ENCODE results near the gene ZNF668. TPM values are rescaled to one million over a fixed set of nuclear protein-coding genes. Genes with fewer than 3 reads are reported as not detected.

ZNF668 gene
- total RNA-seq, 1 experiment from 2014 or later = 21.5 TPM

- Histone ChIP-seq H3K27me3 (ENCODE audit: control insufficient read depth, insufficient read depth, low read length) (no peaks in the 10 kb centered on the region), H3K4me3 (ENCODE audit: low read depth in 2 of 2, low read length in 2 of 2) (no peak overlapping the region), H3K27ac (ENCODE audit: low read length) (no peak overlapping the region), H3K4me1 (ENCODE audit: control insufficient read depth, insufficient read depth, low read length) (peaks cover 4% of the 10 kb centered on the region; the same call in 1 of the 2 replicates), H3K9me3 (ENCODE audit: control insufficient read depth, insufficient read depth, low read depth, low read length) (no peaks in the 10 kb centered on the region), H3K36me3 (ENCODE audit: control insufficient read depth, insufficient read depth, low read length) (no peaks in the 10 kb centered on the region)
- TF ChIP-seq SIN3A (IDR thresholded peaks at IDR 0.05; ENCODE audit: borderline replicate concordance, insufficient read depth, low read depth, low read length) = no peak
- TF ChIP-seq POLR2AphosphoS5 (IDR thresholded peaks at IDR 0.05; ENCODE audit: low read depth, low read length) = no peak
- no peak for TF ChIP-seq CTCF (IDR thresholded peaks at IDR 0.05)
- TF ChIP-seq REST (IDR thresholded peaks at IDR 0.05; ENCODE audit: insufficient read depth in 1 of 2, low read depth in 2 of 2, low read length in 1 of 2) = no peak
- TF ChIP-seq TCF7L2 (IDR thresholded peaks at IDR 0.05; ENCODE audit: low read depth, low read length) = no peak
- no peak for DNase-seq (ENCODE audit: low read depth, low spot score)
- ATAC-seq = no peak
- ChIA-PET CTCF (no interaction called here), POLR2A (no interaction called here)
- no TSS peak for BruUV-seq (replicated peaks)
- in situ Hi-C loops (cut with HindIII; ENCODE audit: low pct_unique_long_range_greater_than_20kb, low sequenced_read_pairs) = no loop called here
- intact Hi-C loops (cut with micrococcal nuclease; ENCODE audit: unreplicated experiment) = no loop called here
These were observed 44.8 kb downstream of the ZNF668 start for GRCh38 chr16:31029272-31029671.

DNA sequence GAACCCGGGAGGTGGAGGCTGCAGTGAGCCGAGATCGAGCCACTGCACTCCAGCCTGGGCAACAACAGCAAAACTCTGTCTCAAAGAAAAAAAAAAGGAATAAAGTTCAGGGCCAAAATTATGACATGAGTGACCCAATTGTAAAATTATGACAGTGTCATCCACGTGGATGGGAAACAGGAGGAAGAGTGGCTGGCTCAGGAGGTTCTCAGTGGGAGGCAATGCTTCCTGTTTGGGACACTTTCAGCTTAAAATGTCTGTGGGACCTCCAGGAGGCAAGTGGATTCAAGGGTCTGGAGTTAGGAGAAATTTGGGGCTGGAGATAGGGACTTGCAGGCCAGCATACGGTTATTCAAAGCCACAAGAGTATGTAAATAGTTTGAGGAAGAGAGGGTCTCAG lies 48.7 kb downstream of the ZNF668 start:
- Histone ChIP-seq H3K27ac (ENCODE audit: low read length) (no peak overlapping the region), H3K36me3 (ENCODE audit: control insufficient read depth, insufficient read depth, low read length) (no peaks in the 10 kb centered on the region), H3K27me3 (ENCODE audit: control insufficient read depth, insufficient read depth, low read length) (no peaks in the 10 kb centered on the region), H3K4me1 (ENCODE audit: control insufficient read depth, insufficient read depth, low read length) (no peaks in the 10 kb centered on the region), H3K4me3 (ENCODE audit: low read depth in 2 of 2, low read length in 2 of 2) (no peak overlapping the region), H3K9me3 (ENCODE audit: control insufficient read depth, insufficient read depth, low read depth, low read length) (no peaks in the 10 kb centered on the region)
- ATAC-seq (0 out of 2 replicates have a peak, but pooled peaks have one; percentile 11), DNase-seq (ENCODE audit: low read depth, low spot score) (no peak)
- TF ChIP-seq CTCF (IDR thresholded peaks at IDR 0.05) (no peak), REST (IDR thresholded peaks at IDR 0.05; ENCODE audit: insufficient read depth in 1 of 2, low read depth in 2 of 2, low read length in 1 of 2) (no peak), SIN3A (IDR thresholded peaks at IDR 0.05; ENCODE audit: borderline replicate concordance, insufficient read depth, low read depth, low read length) (no peak), TCF7L2 (IDR thresholded peaks at IDR 0.05; ENCODE audit: low read depth, low read length) (no peak), POLR2AphosphoS5 (IDR thresholded peaks at IDR 0.05; ENCODE audit: low read depth, low read length) (no peak)
- intact Hi-C loops (cut with micrococcal nuclease; ENCODE audit: unreplicated experiment) = no loop called here
- no TSS peak for BruUV-seq (replicated peaks)
- ChIA-PET POLR2A (no interaction called here), CTCF (interaction anchor here (0.6 kb wide), 1 partner anchor 219 kb away, joined by 3 read pairs; no protein-coding TSS in a partner anchor)
- in situ Hi-C loops (cut with HindIII; ENCODE audit: low pct_unique_long_range_greater_than_20kb, low sequenced_read_pairs) = no loop called here

Data from Panc1 (cell line).